HG03159 (cell line): ENCODE data around the gene LMO2.

Experiments
- ATAC-seq: cut with Tn5 transposase; IDR thresholded peaks from one replicate; pipeline ENCODE4 v1.9.1; 2021; ENCODE audit warnings: mild to moderate bottlenecking, moderate library complexity; ENCODE audit not compliant: unreplicated experiment

Gene LMO2

DNA sequence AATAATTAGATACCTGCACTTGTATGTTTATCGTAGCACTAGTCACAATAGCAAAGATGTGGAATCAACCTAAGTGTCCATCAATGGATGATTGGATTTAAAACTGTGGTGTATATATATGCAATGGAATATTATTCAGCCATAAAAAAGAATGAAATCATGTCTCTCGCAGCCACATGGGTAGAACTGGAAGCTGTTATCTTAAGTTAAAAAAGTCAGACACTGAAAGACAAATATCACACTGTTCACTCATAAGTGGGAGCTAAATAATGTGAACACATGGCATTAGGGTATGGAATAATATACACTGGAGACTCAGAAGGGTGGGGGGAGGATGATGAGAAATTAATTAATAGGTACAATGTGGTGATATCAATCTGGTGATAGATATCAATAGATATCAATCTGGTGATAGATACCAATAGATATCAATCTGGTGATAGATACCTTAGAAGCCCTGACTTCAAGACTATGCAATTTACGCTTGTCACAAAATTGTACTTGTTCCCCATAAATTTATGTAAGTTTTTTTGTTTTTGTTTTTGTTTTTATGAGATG lies 2.0 kb downstream of the LMO2 start:
- no peak for ATAC-seq

DNA sequence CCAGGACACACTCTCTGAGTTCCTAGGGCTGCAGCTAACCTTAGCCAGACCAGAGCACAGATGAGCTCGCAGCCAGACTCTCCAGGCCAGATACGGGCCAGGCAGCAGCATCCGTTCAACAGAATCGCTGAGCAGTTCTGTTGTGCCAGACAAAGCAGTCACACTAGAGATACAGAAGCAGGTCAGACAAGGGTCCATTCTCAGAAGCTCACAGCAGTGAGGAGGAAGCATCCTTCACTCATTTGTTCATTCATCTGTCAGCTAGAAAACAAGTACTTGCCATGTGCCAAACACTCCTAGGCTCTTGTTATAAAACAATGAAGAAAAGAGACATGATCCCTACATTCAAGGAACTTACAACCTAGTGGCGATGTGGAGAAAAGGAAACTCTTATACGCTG lies 2.6 kb downstream of the LMO2 start:
- no peak for ATAC-seq

DNA sequence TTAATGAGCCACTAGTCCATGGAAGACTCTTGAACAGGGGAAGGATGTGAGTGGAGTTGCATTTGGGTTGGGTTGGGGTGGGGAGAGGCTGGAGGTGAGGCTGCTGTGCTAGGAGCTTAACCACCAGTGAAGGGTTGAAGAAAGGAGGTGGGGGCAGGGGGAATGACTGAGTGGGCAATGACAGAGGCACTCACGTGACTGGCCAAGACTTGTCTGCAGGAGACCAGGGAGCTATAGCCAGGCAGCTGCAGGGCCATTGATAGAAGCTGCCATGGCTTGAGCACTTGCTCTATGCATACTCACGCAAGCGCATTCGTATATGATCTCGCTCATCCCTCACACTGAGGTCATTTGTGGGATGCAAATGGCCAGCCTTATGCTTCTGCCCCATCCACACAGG lies 4.0 kb downstream of the LMO2 start:
- no peak for ATAC-seq

DNA sequence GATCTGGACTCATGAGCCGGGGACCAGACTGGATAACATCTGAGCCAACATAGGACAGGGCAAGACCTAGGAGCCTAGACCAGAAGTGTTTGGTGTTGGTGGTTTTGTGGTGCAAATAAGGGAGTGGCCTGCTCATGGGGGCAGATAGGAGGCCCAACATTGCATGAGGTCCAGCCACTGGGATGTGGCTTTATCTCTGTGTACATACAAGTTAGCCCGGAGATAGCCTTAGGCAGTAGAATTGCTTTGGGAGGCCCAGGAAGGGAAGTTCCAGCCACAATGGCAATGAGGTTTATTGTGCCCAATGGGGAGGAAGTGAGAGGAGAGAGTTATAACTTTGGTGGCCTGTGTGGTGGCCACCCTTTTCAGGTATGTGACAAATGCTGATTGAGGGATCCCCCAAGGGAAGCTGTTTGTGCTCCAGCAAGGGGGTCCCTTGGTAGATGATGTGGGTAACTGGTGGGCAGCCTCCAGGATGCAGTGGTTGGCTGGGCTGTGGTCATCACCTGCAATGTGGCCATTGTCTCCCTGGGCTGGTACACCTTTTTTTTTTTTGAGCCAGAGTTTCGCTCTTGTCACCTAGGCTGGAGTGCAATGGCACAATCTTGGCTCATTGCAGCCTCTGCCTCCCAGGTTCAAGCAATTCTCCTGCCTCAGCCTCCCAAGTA lies 6.4 kb downstream of the LMO2 start:
- no peak for ATAC-seq

DNA sequence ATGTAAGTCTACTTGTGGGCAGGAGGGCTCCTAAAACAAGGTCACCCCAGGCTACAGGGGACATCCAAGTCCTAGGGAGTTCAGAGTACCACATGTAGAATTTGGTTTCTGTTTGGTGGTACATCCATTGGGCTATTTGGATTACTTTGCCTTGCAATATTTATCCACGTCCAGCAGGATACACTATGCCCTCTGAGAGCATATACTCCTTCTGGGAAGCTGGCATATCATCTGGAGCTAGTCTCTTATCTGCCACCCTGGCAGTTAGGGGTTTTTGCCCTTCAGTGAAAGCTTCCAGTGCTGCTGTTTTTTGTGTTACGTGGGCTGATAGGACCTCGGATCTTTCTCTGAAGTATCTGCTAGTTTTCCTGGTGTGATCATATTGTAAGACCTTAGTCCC lies 7.3 kb downstream of the LMO2 start:
- no peak for ATAC-seq

DNA sequence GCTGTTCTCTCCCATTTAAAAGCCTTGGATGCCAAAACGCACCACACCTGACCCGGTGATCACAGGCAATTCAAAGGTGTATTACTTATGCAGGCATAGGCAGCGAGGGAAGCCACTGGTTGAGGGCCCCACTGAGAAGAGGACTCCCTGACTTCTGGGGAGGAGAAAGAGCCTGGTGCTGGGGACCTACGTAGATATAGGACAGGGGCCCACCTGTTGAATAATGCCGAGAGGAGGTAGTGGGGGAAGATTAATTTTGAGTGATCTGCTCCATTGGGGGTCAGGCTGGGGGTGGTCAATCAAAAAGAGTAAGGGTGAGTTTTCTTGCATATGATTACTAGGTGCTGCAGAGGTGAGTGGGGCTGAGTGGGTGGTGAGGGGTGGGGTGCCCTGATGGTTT lies 7.8 kb downstream of the LMO2 start:
- ATAC-seq = no peak

DNA sequence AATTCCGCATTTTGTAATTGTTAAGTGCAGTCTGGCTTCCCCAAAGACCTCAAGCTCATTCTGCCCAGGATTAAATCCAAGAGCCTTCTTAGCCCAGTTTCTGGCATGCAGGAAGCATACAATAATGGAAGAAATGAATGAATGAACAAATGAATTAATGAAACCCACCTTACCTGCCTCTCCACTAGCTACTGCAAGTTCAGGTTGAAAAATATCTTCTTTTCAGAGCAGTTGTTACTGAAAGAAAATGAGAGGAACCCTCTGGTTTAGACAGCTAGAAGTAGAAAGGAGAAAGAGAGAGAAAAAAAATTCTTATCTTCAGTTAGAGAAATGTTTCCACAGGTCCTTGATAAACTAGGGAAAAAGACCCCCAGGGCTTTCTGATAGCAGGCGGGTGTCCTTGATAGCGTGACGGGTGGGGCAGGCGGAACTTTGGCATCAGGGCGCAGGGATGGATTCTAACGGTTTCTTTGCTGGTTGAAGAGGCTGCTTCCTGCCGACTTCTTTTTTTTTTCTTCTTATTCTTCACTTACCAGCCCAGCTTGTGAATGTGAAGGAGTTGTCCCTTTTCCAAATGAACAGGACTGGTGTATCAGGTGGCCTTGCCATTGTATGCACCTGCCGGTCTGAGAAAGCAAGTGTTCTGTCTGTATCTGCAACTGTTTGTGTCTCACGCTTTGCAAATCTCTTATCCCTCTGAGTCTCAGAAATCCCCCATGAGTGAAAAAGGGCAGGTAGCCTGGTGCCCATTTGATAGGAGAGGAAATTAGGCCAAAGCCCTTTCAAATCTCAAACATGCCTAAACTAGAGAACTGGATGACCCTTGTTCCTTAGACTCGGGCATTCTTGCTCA lies 10.0 kb downstream of the LMO2 start:
- ATAC-seq = no peak

DNA sequence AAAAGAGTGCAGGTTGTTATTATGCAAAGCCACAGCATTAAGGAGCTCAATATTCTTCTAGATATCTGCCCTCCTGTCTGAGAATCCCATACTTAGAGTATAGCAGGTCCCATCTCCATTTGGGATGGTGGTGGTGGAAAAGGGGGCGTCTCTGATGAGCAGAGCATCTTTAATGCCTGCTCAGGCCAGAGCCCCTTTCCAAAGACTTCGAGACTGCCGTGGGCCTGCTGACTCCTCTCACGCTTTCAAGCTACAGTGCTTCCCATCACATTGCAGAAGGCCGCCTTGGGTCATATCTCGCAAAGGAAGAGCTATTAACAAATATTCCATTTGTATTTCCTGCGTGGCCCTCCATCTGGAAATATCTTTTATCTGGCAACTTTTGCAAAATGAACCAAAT lies 10.9 kb downstream of the LMO2 start:
- no peak for ATAC-seq

DNA sequence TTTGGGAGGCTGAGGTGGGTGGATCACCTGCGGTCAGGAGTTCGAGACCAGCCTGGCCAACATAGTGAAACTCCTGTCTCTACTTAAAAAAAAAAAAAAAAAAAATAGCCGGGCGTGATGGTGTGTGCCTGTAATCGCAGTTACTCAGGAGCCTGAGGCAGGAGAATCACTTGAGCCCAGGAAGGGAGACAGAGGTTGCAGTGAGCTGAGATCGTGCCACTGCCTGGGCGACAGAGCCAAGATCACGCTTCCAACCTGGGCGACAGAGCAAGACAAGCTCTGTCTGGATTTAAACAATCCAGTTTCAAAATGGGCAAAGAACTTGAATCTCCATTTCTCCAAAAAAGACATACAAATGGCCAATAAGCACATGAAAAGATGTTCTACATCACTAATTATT lies 12.5 kb downstream of the LMO2 start:
- no peak for ATAC-seq

DNA sequence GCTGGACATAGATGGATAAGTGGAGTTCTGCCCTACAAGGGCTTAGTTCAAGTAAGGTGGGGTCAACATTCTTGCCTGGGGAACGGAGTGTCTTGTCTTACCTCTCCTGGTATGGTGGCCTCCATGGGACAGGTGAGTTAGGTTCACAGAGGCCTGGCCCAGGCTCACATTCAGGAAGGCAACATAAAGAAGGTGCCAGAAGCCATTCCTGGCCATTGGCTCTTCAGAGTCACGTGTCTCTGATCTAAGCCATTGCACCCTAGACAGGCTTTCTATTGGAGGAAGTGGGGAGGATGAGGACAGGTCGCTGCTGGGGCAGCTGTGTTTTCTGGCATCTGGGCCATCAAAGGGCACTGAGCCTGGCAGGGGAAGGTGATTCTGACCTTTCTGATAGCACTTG lies 14.8 kb downstream of the LMO2 start:
- ATAC-seq = no peak

DNA sequence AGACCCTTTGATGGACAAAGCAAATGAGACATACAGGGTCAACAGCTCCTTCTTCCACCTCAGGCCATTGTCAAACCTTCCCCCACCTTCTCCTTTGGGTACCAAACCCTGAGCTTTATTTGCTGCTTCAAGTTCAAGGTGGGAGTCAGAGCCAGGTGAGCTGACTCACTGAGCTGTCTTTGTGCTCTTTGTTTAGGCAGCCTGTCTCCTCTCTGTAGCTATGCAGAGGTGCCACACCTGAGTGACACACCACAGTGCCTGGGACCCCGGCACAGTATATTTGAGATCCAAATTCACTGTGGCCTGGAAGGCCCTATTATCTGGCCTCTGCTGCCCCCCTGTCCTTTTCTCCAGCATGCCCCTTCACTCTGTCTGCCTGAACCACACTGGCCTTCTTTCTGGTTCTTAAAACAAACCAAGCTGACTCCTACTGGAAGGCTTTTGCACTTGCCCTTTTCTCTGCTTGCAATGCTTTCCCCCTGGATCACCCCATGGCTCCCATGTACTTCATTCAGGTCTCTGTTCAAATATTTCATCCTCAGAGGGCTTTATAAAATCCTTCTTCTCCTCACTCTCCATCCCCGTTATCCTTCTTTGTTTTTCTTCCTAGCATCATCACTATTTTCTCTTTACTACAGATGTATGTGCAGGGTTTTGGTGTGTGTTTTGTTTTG lies 16.1 kb downstream of the LMO2 start:
- no peak for ATAC-seq

DNA sequence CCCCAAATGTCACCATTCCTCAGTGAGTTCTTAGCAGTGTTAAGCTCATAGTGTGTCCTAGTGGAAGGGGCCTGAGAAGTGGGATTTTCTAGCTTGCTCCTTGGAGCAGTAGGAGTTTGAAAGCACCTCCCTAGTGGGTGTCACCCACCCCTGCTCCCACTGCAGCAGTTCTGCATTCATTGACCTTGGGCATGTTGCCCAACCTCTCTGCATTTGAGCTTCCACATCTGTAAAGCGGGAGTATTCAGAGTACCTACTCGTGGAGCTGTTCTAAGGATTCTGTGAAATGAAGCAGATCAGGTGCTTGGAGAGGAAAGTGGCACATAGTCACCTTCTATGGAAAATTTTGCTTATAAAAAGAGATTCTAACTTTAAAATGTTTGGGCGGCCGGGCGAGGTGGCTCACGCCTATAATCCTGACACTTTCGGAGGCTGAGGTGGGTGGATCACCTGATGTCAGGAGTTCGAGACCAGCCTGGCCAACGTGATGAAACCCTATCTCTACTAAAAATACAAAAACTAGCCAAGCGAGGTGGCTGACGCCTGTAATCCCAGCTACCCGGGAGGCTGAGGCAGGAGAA lies 16.9 kb downstream of the LMO2 start:
- ATAC-seq = no peak

DNA sequence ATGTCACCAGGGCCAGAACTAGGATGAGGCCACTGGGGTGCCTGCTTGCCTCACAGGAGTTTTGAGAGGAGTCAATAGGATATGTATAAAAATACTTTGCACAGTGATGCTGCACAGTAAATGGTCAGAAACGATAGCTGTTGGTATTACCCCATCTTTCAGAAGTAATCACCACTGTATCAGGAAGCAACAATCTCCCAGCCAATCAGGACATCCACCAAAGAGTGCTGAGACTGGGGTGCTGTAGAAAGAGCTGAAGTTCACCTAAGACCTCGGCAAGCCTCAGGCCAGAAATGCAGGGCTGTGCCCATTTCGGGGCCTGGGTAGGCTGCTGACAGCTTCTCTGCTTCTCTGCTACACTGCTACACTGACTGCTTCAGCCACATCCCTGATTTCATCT lies 17.4 kb downstream of the LMO2 start:
- ATAC-seq = no peak

DNA sequence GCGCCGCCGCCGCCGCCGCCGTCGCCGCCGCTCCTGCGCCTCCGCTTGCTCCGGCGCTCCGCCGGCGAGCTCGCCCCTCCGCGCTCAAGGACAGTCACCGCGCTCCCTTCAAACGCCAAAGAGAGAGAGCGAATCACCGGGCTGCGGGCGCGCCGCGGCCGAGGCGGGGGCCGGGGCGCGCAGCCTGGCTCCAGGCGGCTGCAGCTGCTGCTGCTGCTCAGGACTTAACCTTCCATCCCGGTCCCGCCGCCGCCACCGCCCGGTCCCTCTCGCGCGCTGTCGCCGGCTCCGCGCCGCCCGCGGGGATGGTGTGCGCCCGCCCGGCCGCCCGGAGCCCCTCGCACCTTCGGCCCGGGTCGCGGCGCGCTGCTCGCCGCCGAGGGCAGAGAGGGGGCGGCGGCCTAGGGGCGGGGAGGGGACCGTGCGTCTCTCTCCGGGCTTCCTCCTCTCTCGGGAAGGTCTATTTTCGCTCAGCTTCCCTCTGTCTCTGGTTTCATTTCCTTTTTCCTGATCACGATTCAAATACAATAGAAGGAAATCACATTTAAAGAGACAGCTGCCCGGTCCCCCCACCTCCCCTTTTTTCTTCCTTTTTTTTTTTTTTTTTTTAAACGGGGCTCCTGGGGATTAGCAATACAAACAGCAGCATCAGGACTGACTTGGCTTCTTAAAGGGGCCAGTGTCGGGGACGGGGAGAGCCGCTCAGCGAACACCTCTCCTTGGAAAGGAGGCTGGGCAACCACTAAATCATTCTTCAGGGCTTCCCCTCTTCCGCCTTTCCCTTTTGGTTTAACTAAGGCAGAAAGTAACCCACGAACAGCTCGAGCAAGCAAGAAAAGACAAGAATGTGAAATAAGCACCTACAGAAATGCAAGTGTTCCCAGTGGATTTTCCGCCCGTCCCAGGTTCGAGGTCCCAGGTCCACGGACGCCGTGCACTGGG lies 22.1 kb downstream of the LMO2 start:
- ATAC-seq = peak; percentile 44

DNA sequence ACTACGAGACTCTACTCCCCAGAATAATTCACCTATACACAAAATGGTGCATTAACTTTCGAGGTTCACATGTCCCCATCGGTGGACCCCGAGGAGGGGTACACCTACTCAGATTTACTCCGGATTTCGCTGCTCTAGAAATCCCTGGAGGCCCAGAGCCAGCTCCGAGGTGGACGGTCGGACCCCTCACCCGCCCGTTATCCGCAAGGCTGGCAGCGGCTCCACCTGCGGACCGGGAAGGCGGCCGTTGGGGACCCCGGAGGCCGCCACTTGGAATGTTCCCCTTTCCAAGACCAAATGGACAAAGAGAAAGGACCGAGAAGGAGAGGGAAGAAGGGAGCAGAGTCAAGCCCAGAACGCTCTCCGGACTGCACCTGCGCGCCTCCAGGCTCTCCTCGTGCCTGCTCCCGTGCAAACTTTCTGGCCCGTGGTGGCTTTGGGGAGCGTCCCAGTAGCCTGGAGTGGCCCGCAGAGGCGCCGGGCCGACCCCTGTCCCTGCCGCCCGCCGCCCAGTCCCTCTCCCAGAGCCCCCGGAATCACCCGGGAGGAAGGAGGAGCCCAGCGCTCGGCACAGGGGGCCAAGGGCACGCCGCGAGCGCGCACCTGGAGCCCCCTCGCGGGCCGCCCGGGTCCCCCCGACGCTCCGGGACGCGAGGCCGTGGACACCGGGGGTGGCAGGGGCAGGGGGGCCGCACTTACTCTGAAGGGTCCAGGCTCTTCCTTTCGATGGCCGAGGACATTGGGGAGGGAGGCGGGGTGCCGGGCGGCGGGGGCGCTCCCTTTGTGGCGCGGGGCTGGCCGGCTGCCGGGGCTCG lies 23.0 kb downstream of the LMO2 start:
- ATAC-seq = peak; percentile 13

DNA sequence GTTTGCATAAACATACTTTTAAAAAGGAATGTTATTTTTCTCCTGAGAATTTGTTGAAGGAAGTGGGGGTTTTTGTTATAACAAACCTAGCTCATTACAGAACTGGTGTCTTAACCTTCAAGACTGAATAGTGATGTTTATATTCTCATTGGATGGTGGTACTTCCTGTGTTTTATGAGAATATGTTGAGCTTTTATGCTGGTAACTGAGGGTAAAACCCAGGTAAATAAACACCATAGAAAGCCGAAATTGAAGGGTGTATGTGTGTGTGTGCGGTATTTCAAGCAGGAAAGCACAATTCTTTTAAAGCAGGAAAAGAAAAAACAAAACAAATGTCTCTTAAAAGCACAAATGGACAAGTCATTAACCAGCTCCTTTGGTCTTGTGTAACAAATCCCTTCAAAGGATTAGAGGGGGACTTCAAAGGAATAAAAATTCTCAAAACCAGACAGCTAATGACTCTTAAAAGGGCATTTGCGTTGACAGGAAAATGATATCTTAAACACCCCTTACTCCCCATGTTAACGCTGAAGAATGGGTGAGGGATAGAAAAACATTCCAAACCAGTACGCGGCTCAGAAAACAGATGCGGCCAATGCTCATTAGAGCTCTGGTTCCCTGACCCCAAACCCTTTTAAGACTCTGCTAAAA lies 23.8 kb downstream of the LMO2 start:
- ATAC-seq = no peak

DNA sequence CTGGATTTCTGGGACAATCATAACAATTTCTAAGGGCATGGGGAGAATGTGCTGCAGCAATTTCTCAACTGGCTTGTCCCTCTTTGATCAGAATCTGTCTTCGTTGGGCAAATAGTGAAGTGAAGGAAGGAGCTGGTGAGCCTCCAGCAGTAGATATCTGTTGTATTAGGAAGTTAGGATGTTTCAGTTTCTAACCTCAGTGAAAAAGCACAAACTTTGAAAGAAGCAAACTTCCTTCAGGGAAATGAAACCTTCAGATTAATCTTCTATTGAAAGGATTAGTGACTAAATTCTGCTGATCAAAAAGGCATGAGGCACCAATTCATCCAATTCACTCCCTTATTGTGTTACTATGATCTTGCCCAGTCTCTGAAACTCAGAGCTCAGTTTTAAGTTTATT lies 24.3 kb downstream of the LMO2 start:
- ATAC-seq = no peak

DNA sequence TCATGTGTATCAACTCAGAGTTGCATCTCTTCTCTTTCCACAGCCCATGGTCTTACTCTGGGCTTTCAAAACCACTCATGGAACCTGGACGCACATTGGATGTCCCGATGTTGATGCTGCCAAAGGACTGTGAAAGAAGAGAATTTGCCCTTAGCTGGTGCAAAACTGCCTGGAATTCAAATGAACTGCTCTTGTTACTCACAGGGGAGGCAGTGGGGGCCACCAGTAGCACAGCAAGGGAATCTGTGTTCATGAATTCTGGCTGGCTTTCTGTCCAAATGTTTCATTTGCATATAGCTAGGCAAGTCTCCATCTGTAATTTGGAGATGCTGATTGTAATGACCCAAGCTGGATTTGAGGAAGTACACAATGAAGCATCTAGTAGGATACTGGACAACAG lies 24.9 kb downstream of the LMO2 start:
- ATAC-seq = no peak

DNA sequence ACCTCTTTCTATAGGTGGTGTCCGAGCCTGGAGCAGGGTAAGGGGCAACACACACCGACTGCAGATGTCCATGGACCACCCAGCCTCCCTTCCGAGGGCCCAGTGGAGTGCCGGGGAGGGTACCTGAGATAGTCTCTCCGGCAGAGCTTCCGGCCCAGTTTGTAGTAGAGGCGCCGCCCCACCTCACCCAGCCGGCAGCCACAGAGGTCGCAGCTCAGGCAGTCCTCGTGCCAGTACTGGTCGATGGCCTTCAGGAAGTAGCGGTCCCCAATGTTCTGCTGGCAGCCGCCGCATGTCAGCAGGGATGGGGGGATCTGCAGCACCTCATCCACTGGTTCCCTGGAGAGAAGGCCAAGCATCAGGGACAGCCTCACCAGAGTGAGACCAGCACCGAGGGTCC lies 27.4 kb downstream of the LMO2 start:
- ATAC-seq = no peak
